AG09309 (cell line): Measurements from ENCODE around the gene EMB.
A peak's percentile ranks its signal among the peaks of the same experiment; 100 is the strongest.
"Not testable (repeated sequence)": the region's sequence is repeated elsewhere in the genome, so short reads cannot be mapped to it uniquely, and the experiment has no call there.

Experiments
- DNase-seq: peaks from one replicate; pipeline ENCODE4 v3.0.0-alpha.2; 2010; ENCODE audit warnings: low read depth
- H3K4me3 ChIP-seq: 2 replicates; pipeline ENCODE4 v1.5.1; 2011; ENCODE audit warnings: mild to moderate bottlenecking, low read depth, low read length, moderate library complexity; ENCODE audit not compliant: control insufficient read depth
- CTCF ChIP-seq: IDR thresholded peaks from 2 replicates; pipeline ENCODE4 v1.5.1; 2011; ENCODE audit warnings: mild to moderate bottlenecking, low read depth, low read length, inconsistent platforms; ENCODE audit not compliant: insufficient read depth, control insufficient read depth; ENCODE audit errors: missing control alignments

EMB gene

DNA sequence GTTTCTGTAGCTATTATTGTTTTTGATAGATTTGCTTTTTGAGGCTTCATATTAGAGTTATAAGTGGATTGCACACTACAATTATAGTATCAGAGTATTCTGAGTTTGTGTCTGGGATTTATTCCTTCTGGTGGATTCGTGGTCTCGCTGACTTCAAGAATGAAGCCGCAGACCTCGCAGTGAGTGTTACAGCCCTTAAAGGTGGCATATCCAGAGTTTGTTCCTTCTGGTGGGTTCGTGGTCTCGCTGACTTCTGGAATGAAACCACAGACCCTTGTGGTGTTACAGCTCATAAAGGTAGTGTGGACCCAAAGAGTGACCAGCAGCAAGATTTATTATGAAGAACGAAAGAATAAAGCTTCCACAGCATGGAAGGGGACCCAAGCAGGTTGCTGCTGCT lies 6.9 kb upstream of the EMB start:
- H3K4me3 ChIP-seq: no peak overlapping the region
- no peak for TF ChIP-seq CTCF
- no peak for DNase-seq

DNA sequence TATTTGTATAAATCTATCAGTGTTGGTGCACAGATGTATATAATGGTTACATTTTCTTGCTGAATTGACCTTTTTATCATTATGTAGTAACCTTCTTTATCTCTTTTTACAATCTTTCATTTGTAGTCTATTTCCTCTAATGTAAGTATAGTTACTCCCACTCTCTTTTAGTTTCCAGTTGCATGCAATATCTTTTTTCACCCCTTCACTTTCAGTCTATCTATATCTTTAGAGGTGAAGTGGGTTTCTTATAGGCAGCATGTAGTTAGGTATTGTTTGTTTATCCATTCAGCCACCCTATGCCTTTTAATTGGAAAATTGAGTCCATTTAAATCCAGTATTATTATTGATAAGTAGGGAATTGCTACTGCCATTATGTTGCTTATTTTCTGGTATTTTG lies 6.1 kb upstream of the EMB start:
- no peak for TF ChIP-seq CTCF
- H3K4me3 ChIP-seq: no peak overlapping the region
- DNase-seq: no peak

DNA sequence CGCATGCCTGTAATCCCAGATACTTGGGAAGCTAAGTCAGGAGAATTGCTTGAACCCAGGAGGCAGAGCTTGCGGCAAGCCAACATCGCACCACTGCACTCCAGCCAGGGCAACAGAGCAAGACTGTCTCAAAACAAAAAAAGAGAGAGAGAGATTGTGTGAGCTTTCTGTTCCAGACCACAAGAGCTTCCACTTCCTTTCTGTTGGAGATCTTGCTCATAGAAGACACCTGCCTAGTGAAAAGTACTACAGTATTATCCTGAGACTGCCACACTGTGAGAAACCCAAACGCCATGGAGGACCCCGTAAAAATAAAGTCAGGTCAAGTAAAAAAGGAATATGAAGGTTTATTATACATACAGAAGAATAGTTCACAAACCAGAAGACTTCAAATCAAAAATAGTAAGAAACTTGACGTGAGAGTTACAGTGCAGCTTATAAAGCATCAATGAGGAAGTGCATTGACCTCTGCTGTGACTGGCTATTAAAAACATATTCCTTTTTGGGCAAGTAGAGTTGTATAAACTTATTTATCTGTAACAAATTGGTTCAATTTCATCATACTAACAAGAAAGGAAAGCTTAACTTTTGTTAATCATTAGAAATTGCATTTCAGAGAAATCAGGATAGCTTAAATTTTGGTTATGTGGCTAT lies 4.3 kb upstream of the EMB start:
- H3K4me3 ChIP-seq: no peak overlapping the region
- no peak for DNase-seq

DNA sequence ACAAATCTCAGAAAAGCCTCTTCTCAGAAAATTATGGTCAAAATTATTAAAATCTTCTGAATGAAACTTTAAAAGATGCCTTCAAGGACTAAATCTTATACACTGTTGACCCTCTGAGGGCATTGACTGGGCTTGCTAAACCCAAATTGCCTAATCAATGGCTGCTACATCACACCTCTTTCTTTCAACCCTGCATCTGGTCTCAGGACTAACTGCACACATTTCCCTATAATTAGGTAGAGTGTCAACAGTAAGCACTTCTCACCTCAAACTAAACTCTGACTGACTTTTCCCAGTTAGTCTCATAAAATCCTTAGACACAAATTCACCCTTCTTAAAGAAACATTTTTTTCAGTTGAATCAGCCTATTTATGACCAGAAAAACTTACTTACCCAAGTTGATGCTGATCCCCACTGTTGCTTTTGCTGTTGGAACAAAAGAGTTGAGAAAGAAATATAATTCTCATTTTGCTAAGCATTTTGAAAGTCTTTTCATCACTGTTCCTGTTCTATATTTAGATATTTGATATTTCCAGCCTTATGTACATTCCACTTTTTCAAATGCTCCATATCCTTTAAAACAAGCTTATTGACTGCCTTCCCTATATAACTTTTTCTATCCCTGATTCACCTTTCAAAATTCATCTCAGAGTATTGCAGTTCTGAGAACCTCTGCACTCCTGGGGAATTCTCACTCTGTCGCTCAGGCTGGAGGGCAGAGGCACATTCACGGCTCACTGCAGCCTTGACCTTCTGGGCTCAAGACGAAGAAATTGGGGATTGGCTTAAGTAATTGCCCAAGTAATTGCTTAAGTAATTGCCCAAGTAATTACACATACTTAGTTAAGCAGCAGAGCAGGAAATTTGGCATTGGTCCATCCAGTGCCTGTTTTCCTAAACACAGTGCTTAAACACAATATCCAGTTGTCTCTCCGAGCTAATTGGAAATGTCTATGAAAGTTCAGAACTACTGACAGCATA lies 1.8 kb upstream of the EMB start:
- H3K4me3 ChIP-seq, DNase-seq: not testable (repeated sequence)

More for the DNA sequence above, 4.3 kb upstream of the EMB start:
- no peak for TF ChIP-seq CTCF

- peak overlapping the region; percentile 33 for H3K4me3 ChIP-seq
- DNase-seq: no peak
- no peak for TF ChIP-seq CTCF
Measured at GRCh38 chr5:50441493-50441955, 436 bp upstream of the EMB start.

- no peak for TF ChIP-seq CTCF
- DNase-seq: no peak
- no peak overlapping the region for H3K4me3 ChIP-seq
Measured at GRCh38 chr5:50439221-50439620, 1.9 kb downstream of the EMB start.

DNA sequence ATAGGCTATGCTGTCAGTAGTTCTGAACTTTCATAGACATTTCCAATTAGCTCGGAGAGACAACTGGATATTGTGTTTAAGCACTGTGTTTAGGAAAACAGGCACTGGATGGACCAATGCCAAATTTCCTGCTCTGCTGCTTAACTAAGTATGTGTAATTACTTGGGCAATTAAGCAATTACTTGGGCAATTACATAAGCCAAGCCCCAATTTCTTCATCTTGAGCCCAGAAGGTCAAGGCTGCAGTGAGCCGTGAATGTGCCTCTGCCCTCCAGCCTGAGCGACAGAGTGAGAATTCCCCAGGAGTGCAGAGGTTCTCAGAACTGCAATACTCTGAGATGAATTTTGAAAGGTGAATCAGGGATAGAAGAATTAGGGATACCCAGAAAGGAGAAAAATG lies 3.0 kb downstream of the EMB start:
- not testable (repeated sequence) for DNase-seq, H3K4me3 ChIP-seq

GRCh38 chr5:50435168-50435567 lies 5.9 kb downstream of the EMB start:
- no peak overlapping the region for H3K4me3 ChIP-seq
- DNase-seq: no peak
- no peak for TF ChIP-seq CTCF

GRCh38 chr5:50431133-50431904 lies 9.8 kb downstream of the EMB start:
- not testable (repeated sequence) for H3K4me3 ChIP-seq, DNase-seq

DNA sequence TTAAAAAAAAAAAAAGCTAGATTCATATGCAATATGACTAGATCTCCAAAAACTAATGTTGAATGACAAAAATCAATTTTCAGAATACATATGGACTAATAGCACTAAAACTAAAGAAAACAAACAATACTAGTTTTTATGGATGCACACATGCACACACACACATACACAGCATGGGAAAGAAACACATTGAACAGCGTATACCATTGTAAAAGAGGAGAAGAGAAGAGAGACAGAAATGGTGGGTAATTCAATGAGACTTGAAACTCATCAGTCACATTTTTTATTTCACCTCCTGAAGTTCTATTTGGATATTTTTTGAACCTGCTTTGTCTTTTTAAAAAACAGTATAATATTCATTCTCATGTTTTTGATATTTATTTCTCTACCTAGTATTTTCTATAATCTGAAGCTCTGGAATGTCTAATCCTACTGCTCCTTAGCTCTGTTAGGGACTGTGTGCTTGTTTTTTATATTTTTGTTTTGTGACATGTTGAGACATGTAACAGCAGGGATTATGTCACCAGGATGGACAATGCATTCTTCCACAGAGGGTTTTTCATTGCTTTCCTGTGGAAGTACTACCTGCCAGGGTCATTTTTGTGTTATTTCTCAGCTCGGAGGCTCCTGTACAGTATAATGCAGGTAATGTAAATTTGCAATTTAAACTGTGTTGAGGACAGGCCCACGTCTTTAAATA lies 17.8 kb downstream of the EMB start:
- DNase-seq, H3K4me3 ChIP-seq: not testable (repeated sequence)
